AML-193 (cell line): ENCODE data around the gene ATXN3.
A peak's percentile ranks its signal among the peaks of the same experiment; 100 is the strongest.
"Not testable (repeated sequence)": the region's sequence is repeated elsewhere in the genome, so short reads cannot be mapped to it uniquely, and the experiment has no call there.

Source experiments
- DNase-seq, 2 experiments: peaks; one replicate each; lab custom pipeline; 2025; lab: John Stamatoyannopoulos, UW

Gene ATXN3

DNA sequence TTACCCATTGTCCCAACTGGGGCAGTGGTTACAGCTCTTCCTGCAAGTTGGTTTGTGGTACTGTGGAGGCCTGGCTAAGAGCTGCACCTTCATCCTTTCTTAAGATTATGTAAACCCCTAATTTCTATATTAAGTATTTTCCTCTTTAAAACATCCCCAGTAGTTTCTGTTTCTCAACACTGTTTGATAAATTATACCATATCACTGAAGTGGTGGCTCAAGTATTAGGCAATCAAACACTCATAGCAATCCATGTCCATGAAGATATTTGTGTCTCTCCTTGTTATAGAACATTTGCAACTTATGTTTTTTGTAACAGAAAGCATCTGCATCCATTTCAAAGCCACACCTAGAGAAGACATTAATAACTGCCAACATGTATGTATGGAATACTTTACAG lies 31.8 kb downstream of the ATXN3 start:
- peak in 1 of 2 experiments; percentile 19 for DNase-seq

DNA sequence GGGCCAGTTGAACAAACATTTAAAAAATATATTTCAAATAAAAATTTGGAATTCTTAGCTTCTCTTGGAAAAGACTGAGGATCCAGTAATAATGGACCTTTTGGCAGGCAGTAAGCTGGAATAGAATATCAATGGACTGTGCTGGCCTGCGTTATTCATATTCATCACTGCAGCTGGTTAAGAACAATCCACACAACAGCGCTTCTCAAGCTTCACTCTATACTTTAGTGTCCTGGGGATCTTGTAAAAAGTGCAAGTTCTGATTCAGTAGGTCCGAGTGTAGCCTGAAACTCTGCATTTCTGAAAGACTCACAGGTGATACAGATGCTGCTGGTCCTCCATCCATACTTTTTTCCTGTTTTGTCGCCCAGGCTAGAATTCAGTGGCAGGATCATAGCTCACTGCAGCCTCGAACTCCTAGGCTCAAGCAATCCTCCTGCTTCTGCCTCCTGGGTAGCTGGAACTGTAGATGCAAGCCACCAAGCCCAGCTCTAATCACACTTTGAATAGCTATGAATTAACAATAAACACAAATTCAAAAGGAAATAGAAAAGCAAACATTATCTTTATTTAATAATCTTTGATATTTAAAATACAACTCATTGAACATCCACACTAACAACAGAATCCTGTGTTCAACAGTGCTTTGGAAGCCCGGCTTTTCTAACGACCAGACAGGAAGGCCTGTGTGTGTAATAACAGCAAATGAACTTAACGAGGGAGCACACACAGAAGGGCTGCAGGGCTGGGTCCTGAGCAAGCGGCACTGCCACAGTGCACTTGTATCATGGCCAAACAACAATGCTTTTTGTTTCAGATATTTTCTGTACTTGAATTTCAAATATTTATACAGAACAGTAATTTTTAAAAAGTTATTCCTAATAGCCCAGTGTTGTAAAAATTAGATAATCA lies 48.1 kb downstream of the ATXN3 start:
- DNase-seq, result no peak

DNA sequence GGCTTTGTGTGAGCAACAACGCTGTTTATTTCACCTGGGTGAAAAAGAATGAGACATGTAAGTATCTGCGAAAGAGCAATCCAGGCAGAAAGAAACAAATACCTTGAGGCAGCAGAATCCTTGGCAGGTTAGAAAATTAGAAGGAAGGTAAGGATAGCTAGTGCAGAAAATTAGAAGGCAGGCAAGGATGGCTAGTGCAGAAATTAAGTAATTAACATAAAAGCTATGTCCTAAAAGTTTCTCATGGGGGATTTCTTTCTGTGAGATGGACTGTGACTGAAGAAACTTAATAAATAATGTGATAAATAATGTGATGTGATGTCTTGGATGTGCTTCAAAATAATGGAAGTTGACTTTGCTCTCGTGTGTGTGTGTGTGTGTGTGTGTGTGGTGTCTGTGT lies 56.6 kb downstream of the ATXN3 start:
- DNase-seq, result no peak

DNA sequence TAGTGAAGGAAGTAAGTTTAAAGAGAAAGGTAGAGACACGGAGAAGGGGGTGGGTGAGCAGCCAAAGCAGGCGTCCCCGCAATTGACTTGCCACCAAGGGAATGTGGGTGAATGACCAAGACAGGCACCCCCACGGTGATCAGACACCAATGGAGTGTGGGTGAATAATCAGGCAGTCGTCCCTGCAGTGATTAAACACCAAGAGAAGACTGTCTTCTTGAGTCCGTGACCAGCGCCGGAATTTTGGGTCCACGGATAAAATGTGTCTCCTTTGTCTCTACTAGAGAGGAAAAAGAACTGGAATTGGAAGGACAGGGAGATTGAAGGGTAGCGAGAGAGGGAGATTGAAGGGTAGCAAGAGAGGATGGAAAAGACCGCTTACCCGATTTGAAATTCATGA lies 57.2 kb downstream of the ATXN3 start:
- DNase-seq, result not testable (repeated sequence)

DNA sequence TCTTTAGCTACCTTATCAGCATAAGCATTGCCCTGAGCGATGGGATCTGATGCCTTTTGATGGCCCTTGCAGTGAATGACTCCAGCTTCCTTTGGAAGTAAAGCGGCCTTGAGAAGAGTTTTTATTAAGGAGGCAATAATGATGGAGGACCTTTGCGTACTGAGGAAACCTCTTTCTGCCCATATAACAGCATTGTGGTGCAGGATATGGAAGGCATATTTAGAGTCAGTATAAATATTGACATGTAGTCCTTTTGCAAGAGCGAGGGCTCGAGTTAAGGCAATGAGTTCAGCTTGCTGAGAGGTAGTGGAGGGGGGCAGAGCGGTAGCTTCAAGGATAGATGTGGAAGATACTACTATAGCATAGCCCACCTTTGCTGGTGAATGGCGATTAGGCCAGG lies 60.5 kb downstream of the ATXN3 start:
- not testable (repeated sequence) for DNase-seq

DNA sequence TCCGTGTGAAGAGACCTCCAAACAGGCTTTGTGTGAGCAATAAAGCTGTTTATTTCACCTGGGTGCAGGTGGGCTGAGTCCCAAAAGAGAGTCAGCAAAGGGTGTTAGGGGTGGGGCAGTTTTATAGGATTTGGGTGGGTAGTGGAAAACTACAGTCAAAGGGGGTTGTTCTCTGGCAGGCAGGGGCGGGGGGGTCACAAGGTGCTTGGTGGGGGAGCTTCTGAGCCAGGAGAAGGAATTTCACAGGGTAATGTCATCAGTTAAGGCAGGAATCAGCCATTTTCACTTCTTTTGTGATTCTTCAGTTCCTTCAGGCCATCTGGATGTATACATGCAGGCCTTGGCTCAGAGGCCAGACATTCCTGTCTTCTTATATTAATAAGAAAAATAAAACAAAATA lies 64.6 kb downstream of the ATXN3 start:
- not testable (repeated sequence) for DNase-seq

DNA sequence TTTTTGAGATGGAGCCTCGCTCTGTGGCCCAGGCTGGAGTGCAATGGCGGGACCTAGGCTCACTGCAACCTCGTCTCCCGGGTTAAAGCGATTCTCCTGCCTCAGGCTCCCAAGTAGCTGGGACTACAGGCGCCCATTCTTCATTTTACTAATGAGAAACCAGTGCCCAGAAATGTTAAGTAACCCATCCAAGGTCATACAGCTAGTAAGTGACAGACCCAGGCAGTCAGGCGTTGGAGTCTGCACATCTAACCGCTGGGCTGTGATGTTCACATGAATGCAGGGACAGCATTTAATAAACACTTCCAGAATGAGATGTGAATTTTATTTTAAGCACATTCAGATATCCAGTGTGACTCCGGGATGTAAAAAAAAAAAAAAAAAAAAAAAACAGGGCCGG lies 65.2 kb downstream of the ATXN3 start:
- no peak for DNase-seq

DNA sequence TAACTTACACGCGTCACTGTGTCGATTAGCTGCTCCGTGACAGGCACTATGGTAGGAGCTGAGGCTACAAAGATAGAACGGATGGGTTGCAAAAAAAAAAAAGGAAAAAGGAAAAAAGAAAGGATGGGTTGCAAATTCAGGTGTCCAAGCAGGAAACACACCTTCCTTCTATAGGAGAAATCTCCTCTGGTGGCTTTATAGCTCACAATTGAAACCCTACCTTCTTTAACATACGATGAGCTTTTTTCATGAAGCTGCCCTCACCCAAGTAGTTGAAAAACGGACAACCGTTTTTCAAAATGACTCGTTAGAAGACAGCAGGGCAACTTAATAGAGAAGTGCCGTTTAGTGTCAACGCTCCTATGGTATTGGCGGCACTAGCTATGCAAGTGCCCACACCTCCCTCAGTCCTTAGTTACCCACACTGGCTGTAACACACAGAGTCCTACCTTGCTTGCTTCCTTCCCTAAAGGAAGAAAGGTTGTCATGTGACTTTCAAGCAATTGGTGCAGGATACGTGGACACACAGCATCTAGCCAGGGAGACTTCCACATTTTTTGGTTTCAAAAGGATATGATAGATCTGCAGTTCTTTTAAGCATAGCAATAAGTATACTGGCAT lies 65.8 kb downstream of the ATXN3 start:
- DNase-seq, result peak; percentile 51 to 53

DNA sequence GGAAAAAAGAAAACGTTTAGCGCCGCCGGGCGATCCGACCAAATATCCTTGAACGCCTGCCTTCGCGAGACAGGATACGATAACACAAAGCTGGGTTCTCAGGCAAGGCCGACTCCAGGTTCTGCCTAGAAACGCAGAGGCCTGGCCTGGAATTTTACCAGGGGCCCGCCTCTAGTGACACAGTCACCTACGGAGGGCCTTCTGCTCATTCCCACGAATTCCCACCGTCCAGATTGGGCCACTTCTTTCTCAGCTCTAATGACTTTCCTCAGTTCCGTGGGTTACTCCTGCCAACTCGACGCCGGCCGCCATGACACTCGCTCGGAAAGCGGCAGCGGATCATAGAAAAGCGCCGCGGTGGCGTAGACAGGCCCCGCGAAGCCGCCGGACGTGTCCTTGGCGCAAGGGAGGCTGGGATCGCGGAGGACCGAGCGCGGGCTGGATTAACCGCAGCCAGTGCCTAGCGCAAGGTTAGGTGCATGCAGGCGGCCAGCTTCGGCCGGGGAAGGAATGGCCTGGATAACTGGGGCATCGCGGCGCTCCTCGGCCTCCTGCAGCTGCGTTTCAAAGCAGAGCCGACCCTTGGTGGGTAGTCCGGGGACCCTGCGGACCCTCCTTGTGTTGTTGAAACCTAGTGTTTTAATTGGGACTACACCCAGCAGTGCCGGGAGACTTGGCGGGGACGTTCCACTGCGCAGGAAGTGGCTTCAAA lies 66.5 kb downstream of the ATXN3 start, which contains the start of gene TRIP11:
TRIP11 (minus strand) TSS at position 341 of the 712 bp plus-strand sequence. CDS start 374 bp downstream, outside the sequence.
- DNase-seq, result peak; percentile 84 to 85

DNA sequence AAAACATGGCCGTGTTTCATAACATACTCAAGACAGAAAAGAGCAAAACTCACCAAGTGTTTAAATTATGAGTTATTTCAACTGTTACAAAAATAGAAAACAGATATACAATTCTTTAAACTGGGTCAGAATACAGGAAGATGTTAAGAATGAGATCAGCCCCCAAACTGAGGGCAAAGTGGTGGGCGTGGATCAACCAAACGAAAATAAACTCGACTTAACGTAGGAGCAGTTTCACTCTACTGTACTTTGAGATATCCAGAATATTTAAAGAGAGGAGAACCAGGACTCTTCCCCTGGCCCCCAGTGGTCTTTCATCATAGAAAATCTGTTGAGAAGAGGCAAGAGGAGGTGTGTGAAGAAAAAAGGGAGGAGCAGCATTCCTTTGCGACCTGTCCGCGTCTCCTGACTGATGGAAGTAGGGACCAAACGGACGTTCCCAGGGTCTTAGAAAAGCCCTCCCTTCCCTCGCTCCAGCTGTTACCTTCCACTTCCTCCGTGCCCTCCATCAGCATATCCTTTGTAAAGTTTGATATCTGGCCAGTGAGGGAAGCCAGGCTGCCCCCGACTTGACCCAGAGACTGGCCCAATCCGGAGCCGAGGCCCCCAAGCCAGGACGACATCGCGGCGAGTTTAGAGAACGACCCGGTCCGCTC lies 67.2 kb downstream of the ATXN3 start:
- DNase-seq, result peak in 1 of 2 experiments; percentile 9

DNA sequence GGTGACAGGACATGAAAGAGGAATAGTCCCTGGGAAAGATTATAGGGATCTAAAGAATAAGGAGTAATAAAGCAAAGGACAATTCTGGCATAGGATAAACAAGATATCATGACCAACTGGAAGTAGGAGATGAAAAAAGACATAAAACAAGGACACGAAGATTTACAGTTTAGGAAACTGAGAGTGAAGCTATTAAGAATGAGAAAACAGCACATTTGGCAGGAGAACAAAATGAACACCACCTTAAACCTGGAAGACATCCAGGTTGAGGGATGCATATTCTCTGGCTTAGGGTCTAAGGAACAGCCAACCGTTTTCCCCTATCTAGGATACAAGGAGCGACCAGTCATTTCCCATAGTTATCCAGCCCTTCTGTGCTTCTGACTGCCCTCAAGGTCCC lies 68.4 kb downstream of the ATXN3 start:
- no peak for DNase-seq

DNA sequence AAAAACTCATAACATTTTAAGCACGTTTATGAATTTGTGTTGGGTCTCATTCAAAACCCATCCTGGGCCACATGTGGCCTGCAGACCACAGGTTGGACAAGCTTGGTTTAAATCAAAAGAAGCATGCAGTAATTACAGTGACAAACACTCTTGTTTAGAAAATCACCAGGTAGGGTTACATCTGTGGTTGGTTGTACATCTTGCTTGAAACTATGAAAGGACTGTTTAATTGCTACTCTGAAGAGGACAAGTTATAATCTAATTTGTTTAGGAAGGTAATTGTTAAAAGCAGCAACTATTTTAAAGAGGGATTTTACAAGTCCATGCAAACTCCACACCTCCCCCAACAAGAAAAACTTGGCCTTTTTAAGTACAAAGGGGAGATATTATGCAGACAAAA lies 70.5 kb downstream of the ATXN3 start:
- DNase-seq, result no peak

DNA sequence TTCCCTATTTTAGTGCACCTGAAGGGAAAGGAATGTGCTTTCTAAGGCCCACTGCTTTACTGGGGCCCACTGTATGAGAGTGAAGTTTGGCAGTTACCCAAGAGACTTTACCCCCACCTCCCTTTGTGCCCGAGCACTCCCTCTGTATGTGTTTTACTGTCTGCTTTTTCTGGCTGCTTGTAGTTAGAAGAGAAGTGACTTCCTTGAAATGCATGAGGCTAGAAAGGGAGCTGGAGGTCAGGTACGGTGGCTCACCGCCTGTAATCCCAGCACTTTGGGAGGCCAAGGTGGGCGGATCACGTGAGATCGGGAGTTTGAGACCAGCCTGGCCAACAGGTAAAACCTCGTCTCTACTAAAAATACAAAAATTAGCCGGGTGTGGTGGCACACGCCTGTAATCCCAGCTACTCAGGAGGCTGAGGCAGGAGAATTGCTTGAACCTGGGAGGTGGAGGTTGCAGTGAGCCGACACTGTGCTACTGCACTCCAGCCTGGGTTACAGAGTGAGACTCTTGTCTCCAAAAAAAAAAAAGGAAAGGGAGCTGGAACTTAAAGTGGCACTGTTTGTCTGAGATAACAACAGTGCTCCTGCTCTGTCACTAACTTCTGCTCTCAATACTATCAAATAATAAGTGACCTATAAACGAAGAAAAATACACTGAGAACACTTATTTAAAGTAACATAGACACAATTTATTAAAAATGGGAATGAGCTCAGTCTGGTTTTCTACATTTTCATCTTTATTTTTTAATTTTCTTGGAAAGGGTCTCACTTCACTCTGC lies 72.3 kb downstream of the ATXN3 start:
- DNase-seq, result no peak

DNA sequence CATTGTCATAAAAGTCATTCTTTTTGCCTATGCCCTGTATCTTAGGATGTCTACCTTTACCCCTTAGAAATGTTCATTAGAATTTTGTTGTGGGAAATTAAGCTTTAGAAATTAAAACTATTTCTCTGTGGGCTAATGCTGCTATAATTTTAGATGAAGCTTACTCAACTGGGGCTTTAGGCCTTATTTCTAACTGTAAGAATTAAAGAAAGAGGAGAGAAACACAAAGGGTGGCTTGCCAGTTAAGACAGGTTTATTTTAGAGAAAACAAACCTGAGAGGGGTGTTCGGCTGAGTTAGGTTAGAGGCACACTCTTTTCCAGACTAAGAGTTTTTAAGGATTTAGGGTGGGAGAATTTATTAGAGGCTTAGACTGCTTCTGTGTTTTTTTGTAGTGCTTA lies 72.9 kb downstream of the ATXN3 start:
- DNase-seq, result no peak

DNA sequence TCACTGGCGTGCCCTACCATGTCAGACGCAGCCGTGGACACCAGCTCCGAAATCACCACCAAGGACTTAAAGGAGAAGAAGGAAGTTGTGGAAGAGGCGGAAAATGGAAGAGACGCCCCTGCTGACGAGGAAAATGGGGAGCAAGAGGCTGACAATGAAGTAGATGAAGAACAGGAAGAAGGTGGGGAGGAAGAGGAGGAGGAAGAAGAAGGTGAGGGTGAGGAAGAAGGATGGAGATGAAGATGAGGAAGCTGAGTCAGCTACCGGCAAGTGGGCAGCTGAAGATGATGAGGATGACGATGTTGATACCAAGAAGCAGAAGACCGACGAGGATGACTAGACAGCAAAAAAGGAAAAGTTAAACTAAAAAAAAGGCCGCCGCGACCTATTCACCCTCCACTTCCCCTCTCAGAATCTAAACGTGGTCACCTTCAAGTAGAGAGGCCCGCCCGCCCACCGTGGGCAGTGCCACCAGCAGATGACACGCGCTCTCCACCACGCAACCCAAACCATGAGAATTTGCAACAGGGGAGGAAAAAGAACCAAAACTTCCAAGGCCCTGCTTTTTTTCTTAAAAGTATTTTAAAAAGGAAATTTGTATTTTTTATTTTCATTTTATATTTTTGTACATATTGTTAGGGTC lies 79.7 kb downstream of the ATXN3 start:
- DNase-seq, result no peak

DNA sequence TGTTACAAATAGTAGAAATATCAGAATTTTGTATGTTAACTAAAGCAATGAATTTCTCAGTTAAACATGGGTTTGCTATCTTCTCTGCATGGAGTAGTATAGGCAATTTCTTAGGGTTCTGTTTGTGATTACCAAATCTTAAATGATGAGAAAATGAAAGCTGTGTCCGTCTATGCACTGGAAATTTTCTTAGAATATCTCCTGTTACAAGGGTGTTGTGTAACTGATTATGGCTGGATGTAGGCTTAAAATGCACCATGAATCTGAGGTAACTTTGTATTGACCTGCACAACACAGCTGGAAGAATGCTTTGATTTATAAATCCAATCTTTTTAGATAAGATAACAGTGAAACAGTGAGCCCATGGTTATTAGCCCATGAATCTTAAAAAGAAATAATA lies 84.3 kb downstream of the ATXN3 start:
- no peak for DNase-seq

DNA sequence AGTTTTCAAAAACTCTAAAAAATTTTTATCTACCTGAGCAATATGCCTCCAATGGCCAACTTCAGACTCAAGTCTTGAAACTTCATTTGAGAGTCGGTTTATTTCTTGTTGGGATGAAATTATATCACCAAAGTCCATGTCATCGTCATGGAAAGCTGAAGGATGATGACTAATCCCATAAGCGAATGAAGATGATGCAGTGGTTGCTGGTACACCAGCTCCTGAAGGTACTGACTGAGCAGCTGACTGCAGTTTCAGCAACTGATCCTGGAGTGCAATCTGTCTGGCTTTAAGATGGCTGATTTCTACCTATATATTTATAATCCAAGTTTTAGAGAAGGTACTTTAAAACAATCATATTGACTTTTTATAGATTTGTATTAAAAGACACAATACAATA lies 84.9 kb downstream of the ATXN3 start:
- DNase-seq, result no peak

DNA sequence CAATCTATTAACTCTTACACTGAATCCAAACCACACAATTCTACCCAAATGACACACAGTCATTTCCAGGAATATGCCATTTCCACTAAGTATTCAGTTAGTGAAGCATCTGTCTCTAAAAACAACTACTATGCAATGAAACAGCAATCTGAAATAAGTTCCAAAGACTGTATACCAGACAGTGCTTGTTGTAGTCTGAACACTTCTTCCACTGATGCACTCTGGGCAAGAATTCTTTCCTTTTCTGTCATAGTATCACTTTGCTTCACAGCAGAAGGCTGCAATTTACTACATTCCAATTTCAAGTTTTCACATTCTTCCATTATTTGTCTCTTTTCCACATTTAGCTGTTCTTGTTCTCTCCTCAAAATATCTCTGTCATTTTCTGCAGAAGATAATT lies 92.3 kb downstream of the ATXN3 start:
- no peak for DNase-seq

DNA sequence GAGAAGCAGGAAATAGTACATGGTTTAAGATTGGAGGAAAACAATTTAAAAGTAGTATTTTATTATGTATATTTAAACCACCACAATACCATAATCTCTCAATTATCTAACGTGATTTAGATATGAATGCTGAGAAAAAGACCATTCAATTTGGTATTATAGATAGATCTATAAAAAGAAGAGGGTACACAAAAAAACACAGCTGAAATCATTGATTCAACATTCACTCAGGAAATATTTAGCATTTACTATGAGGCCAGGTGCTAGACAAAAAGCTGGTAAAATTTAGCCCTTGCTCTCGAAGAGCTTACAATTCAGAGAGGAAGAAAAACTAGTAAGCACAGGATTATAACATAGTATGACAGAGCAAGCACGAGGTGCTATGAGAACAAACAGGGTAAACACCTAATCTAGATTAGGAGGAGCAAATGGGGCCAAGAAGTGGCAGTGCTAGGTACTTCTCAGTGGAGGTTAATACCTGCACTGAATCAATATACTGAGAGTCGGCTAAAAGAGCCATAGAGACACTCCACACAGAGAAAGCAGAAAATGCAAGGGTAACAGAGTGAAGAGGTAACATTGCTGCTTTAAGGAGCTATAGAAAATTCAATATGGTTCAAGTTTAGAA lies 94.1 kb downstream of the ATXN3 start:
- DNase-seq, result no peak

DNA sequence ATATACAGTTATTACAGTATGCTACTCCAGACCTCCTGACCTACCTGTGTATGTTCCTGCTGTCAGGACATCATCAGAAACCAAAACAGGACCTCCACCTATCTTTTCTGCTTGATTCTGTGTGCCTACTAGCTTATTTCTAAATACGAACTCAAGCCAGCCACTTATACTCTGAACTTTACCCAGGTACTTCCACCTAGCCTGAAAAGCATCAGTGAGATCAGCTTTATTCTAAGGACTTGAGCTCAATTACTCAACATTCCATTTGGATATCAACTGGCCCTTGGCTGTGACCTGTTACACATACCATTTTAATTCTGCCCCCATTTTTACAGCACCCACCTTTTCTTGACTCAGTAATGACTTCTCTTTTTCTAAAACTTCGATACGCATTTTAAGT lies 95.7 kb downstream of the ATXN3 start:
- DNase-seq, result no peak
